NCI-H1105 treated with DMSO at 0.1 percent for 48 hours (cell line): ENCODE data around the gene MIDN.

Source experiments
- DNase-seq: peaks from one replicate; lab custom pipeline; 2025; lab: John Stamatoyannopoulos, UW

The MIDN gene

DNA sequence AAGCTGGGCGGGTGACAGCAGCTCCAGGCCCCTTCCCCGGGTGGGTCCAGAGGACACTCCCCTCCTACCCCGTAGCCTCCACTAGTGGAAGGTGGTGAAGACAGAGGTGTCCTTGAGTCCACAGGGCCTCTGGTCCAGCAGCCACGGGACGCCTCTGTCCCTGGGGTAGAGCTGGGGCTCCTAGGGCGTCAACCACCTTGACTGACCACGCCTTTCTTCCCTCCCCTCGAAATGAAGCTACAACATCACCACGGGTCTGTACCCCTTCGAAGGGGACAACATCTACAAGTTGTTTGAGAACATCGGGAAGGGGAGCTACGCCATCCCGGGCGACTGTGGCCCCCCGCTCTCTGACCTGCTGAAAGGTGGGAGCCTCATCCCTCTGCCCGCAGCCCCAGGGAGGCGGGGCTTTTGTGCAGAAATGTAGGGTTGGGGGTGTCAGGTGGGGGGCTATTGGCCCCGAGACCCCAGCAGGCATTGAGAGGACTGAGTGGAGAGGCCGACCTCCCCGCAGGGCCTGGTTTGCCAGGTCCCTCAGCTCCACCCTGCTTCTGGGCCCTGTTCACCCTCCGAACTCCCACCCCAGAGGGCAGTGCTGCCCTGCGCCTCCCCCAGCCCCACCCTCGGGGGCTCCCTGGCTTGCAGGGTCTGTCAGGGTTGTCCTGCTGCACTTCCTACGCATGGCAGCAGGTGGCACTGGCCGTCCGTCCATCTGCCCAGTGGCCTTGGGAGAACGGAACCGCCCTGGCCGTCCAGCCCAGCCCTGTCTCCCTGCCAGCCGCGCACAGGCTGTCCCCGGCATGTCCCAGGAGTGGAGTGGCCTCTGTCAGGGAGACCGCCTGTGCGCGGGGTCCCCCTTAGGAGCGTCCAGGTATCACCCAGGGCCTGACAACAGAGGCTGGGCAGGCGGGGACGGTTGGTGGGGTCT is 27.1 kb upstream of the MIDN start:
- DNase-seq, result no peak

DNA sequence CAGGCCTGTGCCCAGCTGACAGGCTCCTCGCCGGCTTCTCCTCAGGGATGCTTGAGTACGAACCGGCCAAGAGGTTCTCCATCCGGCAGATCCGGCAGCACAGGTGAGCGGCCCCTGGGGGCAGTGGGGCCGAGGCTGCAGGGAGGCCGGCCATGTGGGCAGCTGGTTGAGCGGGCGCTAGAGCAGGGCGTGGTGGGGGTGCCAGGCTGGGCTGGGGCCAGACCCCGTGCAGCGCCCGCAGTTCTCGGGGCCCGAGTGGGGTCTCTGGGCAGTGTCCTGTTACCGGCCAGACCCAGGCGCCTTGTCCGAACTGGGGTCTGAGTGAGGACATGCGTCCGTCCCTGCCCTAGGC is 26.5 kb upstream of the MIDN start:
- no peak for DNase-seq

DNA sequence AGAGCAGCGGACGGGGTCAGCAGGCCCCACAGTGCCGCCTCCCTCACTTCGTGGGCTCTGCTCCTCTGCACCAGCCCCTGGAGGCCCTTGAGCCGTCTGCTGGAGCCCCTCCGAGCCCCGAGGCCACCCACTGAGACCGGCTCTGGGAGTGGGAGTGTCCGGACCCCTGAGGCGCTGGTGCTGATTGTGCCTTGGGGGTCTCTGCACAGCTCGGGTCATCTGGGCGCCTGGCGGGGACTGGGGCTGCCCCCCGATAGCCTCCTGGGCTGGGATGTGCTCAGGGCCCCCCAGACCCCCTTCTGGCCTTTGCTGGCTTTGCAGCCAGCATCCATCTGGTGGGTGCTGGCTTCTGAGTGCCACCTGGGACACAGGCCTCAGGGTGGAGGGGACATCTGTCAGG is 26.0 kb upstream of the MIDN start:
- no peak for DNase-seq

DNA sequence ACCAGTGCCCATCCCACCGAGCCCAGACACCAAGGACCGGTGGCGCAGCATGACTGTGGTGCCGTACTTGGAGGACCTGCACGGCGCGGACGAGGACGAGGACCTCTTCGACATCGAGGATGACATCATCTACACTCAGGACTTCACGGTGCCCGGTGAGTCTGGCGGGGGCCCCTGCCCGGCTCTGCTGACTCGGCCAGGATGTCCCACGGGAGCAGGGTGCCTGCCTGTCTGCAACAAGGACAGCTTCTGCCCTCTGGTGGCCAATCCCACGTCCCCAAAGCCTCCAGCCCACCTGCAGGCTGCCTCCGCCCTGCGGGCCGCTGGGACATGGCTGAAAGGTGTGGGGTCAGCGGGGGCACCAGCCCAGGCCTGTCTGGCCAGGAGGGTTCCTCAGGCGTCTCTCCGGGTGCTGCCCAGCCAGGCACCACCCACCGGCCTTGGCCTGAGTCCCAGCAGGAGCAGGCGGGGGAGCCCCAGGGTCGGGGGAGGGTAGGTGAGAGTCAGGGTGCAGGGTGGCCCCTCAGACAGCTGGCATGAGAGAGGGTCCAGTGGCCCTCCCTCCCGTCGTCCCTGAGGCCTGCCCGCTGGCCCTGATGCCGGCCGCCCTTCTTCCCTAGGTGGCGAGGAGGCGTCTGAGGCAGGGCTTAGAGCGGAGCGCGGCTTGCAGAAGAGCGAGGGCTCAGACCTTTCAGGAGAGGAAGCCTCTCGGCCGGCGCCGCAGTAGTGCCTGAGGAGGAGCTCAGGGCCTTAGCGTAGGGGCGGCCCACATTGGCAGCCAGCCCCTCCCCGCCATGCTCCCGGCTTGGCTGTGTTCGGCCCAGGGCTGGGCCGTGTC is 25.1 kb upstream of the MIDN start:
- DNase-seq, result no peak

DNA sequence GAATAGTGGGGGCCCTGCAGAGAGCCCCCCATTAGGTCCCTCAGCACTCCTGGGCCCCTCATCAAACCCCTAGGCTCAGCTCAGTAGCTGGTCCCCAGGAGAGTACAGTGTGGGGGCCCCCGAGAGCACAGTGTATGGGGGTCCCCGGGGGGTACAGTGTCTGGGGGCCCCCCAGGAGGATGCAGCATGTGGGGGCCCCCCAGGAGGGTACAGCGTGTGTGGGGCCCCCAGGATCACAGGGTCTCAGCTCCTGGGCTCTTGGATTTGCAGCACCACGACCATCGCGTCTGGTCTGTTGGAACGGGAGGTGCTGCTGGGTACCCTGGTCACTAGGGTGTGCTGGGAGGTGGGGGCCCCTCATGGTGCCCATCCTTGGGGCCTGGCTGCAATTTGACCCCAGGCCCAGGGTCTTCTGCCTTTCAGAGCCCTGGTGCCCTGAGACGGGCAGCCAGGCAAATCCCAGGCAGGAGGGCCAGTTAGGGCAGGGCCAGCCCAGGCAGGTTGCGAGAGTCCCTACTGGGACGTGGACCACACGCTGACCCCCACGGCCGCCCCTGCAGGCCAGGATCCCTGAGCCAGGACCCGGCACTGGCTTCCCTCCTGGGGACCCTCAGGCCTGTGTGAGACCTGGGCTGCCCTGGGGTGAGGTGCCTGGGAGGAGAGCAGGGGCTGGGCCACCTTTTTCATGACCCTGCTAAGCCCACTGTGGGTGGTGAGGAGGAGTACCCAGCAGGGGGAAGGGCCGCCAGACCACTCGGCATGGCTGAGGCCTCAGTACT is 24.1 kb upstream of the MIDN start:
- no peak for DNase-seq

DNA sequence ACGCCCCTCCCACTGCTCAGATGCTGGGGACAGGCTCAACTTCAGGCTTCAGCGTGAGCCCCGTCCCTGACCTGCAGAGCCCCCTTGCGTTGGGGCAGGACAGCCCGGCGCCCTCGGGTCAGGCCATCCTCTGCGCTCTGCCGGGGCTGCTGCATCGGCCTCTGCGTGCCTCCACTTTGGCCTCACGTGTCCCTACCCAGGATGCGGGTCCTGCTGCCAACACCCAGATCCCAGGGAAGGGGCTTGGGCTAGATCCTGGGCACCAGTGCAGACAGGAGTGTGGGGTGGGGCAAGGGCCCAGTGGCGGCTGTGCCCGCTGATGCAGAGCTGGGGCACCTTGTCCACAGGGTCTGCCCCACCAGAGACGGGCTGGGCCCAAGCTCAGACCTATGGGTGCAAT is 23.5 kb upstream of the MIDN start:
- no peak for DNase-seq

DNA sequence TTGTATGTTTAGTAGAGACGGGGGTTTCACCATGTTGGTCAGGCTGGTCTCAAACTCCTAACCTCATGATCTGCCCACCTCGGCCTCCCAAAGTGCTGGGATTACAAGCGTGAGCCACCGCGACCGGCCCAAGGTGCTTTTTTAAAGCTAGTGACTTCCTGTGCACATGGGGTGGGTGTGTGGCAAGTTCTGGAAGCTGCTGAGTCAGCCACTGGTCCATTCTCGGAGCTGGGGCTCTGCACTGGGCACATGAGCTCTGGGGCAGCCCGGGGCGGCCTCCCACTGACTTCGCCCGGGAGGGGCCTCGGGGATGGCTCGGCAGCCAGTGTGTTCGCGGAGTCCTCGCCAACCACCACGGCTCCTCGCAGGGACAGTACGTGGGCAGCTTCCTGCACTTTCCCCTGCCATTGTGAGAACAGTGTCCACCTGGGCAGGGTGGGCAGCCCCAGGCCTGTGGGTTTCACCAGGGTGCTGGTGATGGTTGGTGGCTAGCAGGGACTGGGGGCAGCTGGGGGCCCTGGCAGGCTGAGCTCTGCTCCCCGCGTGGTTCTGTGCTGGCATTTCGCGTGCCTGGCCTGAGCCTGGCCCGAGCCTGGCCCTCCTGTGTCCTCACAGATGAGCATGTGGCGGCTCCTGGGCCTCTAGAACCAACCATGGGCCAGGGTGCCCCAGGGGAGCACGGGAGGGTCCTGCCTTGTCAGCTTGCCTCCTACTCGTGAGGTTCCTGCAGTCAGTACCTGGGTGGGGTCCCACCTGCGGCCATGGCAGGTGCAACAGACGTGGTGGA is 22.8 kb upstream of the MIDN start:
- DNase-seq, result no peak

DNA sequence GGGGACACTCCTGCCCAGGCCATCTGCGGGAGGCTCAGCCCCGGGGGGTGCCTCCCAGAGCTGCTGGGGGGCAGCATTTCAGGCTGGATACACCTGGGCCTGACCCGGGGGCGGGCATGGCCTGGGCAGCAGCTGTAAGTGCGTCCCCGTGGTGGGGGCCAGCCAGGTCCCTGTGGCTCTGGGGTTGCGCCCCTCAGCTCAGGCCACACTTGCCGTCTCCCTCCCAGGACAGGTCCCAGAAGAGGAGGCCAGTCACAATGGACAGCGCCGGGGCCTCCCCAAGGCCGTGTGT is 22.2 kb upstream of the MIDN start:
- DNase-seq, result no peak

DNA sequence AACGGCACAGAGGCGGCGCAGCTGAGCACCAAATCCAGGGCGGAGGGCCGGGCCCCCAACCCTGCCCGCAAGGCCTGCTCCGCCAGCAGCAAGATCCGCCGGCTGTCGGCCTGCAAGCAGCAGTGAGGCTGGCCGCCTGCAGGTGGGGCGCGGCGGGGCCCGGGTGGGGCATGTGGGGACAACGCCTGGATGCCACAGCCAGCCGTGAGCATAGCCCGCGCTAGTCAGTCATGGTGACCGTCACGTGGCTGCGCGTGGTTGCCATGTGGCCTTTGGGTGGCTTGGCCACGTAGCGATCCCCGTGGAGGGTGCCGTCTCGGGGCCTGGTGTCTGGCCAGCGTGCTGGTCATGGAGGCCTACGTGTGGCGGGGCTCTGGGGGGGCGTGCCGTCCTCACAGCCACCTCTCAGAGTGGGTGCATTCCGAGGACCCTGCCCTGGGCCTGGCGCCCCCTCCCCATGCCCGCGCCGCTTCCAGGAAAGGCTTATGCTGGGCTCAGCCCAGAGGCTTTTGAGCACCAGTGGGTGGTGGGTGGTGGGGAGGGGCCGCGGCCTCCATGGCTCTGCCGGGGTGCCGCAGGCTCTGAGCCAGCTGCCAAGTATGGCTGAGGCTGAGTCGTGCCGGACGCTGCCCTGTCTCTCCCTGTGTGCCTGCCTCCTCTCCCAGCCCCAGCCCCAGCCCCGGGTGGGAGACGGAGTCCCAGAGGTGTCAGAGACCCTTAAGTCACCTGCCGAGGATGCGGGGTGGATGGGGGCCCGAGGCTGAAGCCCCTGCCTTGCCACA is 21.7 kb upstream of the MIDN start:
- DNase-seq, result no peak

DNA sequence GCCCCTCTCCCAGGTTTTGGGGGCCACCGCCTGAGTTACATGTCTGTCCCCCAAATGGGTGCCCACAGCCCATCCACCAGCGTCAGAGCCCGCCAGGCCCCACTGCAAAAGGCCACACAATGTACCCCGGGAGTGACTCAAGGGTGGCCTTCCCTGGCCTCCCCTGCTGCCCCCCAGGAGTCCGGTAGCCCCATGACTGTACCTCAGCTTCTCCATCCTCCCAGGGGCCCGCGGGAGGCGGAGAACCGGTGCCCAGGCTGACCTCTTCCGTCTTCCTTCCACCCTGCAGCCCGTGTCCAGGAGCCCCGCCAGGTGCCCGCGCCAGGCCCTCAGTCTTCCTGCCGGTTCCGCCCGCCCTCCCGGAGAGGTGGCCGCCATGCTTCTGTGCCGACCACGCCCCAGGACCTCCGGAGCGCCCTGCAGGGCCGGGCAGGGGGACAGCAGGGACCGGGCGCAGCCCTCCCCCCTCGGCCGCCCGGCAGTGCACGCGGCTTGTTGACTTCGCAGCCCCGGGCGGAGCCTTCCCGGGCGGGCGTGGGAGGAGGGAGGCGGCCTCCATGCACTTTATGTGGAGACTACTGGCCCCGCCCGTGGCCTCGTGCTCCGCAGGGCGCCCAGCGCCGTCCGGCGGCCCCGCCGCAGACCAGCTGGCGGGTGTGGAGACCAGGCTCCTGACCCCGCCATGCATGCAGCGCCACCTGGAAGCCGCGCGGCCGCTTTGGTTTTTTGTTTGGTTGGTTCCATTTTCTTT is 20.9 kb upstream of the MIDN start:
- DNase-seq, result no peak

DNA sequence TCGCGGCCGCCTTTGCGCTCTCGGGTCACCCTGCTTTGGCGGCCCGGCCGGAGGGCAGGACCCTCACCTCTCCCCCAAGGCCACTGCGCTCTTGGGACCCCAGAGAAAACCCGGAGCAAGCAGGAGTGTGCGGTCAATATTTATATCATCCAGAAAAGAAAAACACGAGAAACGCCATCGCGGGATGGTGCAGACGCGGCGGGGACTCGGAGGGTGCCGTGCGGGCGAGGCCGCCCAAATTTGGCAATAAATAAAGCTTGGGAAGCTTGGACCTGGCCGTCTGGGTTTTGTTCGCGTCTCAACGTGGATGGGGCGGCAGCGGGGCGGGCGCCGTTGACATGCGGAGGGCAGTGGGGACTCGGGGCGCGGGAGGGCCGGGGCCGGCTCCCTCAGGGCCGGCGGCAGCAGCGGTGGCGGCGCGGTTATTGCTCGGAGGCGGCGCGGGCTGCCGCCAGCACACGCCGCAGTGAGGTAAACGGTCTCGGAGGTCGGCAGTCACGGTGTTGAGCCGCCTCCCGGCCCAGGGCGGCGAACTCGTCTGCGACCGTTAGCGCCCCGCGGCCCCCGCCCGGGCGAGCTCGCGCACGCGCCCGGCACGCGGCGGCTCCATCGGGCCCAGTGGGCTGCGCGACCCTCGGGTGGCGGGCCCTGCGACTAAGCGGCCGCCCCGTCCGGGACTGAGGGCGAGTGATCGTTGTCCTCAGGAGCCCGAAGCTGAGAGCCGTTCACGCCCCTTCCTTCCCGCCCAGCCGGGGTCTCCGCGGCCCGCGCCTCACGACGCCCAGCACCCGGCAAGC is 20.0 kb upstream of the MIDN start:
- DNase-seq, result no peak

DNA sequence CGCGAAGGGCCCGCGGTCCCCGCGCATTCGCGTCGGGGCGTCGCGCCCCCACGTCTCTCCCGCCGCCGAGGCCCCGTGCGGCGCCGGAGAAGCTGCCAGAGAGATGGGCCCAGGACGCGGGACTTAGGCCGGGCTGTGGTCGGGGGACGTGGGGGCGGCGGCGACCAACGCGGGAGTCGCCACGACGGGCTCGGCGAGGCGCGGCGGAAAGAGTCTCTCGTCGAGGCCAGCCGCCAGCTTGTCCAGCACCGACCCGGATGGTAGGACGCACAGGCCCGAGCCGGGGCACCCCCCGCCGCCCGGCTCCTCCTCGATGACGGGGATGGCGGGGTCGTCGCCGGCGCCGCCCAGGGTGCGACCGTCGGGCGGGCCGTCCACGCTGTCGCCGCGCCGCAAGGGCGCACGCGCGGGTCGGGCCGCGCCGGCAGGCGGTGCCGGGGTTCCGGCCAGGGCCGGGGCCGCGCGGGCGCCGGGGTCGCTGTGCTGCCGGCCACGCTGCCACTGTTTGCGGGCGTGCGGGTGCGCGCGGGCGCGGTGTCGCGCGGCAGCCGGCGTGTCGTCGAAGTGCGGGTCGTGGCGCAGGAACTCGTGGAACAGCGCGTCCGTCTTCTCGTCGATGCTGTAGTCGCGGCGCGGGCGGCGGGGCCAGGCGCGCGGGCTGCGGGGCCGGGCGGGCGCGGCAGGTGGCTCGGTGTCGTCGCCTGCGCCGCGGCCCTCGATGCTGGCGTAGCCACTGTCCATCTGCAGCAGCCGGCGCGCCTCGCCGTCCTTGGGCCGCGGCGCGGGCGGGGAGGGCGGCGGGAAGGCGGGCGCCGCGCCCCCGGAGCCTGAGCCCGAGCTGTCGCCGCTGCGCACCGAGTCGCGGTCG is 19.1 kb upstream of the MIDN start:
- DNase-seq, result no peak

DNA sequence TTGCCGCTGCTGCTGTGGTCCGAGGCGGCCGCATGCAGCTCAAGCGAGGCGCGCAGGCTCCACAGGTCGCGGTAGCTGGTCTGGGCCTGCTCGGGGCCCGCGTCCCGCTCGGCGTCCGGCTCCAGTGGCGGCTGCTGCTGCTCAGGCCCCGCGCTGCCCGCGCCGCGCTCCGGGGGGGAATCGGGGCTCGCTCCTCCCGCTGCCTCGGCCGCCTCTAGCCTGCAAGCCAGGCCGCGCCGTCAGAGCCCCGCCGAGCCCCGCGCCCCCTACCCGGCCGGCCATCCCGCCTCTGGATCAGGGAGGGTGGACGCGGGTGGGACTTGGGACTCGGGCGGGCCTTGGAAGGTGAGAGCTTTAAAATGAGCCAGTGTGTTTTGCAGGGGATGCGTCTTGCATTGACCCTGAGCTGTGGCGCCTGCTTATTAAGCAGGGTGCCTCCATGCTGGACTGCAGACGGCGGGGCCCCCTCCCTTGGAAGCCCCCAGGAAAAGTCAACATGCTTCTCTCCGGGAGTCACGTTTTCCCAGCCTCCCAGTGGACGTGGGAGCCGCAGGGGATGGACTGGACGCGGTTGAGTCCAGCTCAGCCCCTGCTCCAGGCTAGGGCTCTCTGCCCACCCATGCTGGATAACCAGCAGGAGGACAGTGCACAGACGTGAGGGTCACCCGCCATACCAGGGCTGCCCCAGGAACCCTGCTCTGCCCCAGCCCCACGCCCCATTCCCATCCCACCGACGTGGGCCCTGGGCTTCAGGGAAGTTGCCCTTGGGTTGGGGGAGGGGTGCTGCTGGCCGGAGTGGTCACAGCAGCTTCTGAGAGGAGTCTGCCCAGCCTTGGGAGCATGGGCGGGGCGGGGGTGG is 18.2 kb upstream of the MIDN start:
- no peak for DNase-seq

DNA sequence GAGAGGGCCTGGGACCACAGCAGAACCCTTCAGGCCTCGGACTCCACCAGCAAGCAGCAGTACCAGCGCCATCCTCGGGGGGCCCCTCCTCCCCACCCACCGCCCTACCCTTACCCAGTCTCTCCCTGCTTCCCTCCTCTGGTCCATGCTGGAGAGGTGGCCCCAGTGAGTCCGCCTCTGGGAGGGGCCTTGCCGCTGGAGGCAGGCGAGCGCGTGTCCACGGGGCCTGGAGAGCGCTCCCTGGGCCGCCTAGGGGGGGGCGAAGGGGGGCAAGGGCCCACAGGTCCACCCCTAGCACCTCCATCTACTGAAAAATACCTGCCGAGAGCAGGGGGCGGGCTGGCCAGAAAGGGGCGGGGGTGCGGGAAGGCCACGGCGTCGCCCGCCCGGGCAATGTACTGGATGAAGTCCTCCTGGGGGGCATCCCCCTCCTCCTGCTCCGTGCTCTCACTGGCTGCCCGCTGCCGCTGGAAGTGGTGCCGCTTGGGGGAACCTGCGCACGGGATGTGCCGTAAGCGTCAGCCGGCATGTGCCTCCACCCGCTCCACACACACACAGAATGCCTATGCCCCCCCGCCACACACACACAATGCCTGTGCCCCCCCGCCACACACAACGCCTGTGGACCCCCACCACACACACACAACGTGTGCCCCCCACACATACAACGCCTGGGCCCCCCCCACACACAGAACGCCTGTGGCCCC is 17.4 kb upstream of the MIDN start:
- DNase-seq, result no peak

DNA sequence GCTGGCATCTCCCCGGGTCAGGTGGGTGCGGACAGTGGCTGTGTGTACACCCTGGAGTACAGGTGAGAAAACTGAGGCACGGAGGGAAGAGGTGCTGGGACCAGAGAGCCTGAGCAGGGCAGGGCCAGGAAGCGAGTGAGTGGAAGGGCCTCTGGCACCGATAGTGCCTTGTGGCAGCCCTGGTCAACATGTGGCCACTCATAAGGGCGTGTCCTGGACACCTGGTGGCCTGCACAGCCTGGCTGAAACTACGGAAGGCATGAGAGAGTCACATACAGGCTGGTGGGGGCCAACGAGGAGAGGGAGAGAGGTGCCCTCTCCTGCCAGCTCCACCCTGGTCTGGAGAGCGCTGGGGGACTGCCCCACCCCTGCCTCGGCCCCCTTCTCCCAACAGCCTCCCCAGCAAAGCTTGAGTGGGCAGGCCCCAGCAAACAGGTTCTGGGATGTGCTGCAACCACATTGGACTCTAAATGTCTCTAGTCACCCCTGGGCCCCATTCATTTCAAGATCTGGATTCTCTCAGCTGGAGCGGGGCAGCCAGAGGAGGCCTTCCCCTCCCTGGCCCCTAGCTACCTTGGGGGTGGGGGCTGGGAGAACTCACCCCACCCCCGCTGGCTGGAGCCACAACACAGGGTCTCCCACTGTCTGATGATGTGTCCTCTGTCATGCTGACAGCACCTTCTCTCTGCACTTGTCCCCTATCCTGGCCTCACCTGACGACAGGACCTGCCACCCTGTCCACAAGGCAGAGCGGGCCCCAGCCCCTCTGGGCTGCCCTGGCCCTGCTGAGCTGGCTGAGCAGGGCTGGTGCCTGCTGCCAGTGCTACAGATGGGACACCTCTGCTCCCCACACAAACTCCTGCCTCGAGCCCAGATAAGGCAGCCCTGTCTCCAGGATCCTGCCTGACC is 16.4 kb upstream of the MIDN start:
- no peak for DNase-seq

DNA sequence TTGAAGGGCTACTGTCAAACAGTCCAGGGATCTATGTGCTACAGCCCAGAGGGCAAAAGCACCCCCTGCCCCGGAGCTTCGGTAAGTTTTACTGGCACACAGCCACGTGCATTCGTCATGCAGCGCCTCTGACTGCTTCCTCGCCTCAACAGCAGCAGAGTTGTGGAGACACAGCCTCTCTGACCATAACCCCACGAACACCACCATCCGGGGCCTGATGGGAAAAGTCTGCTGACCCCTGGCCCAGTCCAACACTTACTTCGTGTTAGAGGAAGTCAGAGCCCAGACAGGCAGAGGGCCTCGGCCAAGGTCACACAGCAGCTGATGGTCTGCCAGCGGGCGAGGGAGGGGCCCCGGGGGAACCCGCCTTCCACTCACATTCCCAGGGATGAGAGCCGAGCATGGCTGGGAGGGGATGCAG is 15.7 kb upstream of the MIDN start:
- DNase-seq, result no peak
